Stimulated activated CD4-positive, alpha-beta T cell treated with anti-CD3 and anti-CD28 coated beads, Interleukin-12 subunit alpha, Interleukin-12 subunit beta, amount 100 ng/mL, for 24 hours (primary cell): ENCODE measurements around the gene NUTM2A.
"Not testable (repeated sequence)": the region's sequence is repeated elsewhere in the genome, so short reads cannot be mapped to it uniquely, and the experiment has no call there.

ENCODE experiments used
- DNase-seq, 2 experiments: peaks; one replicate each; pipeline ENCODE4 v3.0.0-alpha.2; 2020; ENCODE audit warnings: low read depth in 2 of 2

The NUTM2A gene, protein sequence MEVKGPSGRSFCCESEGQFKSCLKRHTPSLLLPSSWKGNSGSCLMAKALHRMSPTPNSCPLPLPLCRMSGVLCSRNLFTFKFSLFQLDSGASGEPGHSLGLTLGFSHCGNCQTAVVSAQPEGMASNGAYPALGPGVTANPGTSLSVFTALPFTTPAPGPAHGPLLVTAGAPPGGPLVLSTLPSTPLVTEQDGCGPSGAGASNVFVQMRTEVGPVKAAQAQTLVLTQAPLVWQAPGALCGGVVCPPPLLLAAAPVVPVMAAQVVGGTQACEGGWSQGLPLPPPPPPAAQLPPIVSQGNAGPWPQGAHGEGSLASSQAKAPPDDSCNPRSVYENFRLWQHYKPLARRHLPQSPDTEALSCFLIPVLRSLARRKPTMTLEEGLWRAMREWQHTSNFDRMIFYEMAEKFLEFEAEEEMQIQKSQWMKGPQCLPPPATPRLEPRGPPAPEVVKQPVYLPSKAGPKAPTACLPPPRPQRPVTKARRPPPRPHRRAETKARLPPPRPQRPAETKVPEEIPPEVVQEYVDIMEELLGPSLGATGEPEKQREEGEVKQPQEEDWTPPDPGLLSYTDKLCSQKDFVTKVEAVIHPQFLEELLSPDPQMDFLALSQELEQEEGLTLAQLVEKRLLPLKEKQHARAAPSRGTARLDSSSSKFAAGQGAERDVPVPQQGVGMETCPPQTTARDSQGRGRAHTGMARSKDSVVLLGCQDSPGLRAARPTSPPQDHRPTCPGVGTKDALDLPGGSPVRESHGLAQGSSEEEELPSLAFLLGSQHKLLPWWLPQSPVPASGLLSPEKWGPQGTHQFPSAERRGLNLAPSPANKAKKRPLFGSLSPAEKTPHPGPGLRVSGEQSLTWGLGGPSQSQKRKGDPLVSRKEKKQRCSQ

DNA sequence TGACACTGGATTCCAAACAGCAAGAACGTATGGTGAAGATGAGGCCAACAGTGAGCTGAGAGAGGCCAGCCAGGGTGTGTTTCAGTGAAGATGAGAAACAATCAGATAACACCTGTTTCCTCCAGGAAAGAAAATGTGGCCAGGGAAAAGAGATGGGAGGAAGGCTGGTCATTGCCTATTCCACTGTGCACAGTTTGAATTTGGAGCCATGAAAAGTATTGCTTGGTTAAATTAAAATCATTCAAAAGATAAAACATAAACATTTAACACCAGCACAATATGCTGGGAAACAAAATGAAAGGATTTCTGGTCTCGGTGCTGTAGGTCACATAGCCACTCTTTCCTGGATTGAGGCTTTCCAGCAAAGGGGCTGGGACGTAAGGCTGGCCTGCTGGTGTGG, at the start of gene NUTM2A:
Gene NUTM2A (plus strand): TSS at position 301 of the 400 bp plus-strand sequence. CDS start 383 bp downstream, outside the sequence.
- DNase-seq, result not testable (repeated sequence)

DNA sequence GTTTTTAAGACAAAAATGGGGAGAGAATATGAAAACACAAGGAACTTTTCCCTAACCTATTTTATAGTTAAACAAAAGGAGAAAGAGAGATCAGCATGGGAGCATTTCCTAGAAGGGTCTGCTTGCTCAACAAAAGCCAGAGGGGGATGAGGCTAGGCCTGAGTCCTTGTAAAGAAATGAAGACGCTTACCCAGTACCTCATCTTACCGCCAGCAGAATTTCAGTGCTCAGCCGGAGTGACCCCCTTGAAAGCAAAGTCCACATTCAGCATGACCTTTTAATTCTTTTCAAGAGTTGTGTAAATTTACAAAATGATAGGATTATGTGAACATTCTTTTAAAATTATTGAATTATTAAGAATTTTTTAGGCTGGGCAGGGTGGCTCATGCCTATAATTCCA, 47.7 kb upstream of the NUTM2A start:
- not testable (repeated sequence) for DNase-seq

GRCh38 chr10:87184421-87184820, 40.8 kb upstream of the NUTM2A start:
- DNase-seq, result not testable (repeated sequence)

GRCh38 chr10:87186016-87186415, 39.2 kb upstream of the NUTM2A start:
- not testable (repeated sequence) for DNase-seq

DNA sequence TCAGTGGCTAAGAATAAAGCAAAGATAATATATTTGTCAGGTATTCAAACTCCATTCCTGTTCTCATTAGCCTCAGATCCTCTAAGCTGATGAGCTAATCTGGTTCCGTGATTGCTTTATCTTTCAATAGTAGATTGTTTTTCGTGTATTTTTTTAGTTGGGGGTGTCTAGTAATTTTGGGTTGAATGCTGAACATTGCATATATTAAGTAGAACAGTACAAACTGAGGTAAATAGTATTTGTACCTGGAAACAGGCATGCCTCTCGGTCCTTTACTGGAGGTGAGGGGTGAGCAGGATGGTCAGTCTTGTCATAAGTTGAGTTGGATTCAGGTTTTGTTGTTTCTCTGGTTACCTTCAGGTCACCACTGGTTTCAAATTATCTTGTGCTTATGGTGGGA, 37.7 kb upstream of the NUTM2A start:
- not testable (repeated sequence) for DNase-seq

DNA sequence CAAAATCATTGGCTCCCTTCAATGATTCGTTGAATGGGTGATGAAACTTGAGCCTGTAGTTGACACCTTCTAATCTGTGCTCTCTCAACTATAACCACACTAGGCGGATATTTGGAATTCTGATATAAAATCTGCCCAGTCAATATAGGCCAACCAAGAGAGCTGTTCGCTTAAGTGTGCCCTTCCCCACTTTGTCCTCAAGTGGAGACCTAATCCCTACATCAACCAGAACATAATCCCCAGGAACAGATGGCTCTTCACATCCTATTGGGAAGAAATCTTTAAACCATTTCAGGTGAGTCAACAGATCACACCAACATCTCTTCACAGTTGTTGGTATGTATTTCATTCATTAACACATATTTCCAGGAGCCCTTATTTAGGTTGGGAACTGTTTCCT, 33.4 kb upstream of the NUTM2A start:
- not testable (repeated sequence) for DNase-seq

GRCh38 chr10:87200924-87201323, 24.3 kb upstream of the NUTM2A start:
- DNase-seq, result not testable (repeated sequence)

DNA sequence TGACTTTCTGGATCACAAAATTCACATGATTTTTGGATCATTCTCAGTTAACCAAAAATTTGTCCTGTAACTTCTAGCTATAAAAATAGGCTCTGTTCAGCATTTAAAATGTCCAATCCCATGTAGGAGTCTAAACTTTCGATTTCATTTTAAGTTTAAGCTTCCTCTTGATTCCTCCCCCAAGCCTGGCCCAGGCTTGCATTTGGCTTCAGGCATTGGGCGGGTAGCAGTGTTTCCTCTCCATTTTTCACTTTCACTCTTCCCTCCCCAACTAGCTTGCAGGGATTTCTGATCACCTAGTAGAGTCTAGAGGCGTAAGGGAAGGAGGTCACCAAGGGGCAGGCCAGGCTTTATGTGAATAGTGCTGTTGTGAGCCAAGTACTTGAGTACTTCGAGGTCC, 20.4 kb upstream of the NUTM2A start:
- not testable (repeated sequence) for DNase-seq

DNA sequence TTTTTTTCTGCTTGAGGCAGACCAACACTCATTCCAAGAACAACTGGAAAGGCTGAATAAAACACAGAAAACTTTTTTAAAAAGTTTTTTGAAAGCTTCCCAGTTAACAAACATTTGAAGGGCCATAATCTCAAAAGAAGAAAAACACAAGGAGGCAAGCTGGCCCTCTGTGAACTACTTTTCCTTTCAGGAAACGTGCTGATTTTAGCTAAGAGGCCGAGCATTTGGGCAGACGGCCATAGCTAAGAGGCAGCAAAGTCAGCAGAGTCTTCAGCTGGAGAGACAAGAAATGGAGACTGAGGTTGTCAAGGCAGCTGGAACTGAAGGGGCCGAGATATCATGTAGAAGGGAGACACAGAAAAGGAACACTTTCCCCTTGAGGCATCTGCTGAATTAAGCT, 18.3 kb upstream of the NUTM2A start:
- DNase-seq, result not testable (repeated sequence)

DNA sequence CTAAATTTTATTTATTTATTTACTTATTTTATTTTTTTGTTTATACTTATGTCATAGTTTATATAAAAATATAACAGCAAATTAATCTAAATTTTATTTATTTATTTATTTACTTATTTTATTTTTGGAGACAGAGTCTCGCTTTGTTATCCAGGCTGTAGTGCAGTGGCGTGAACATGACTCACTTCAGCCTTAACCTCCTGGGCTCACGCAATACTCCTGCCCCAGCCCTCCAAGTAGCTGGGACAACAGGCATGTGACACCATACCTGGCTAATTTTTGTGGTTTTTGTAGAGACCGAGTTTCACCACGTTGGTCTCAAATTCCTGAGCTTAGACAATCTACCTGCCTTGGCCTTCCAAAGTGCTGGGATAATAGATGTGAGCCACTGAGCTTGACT, 14.9 kb upstream of the NUTM2A start:
- DNase-seq, result not testable (repeated sequence)

- not testable (repeated sequence) for DNase-seq
Measured at GRCh38 chr10:87211848-87212247, 13.4 kb upstream of the NUTM2A start.

DNA sequence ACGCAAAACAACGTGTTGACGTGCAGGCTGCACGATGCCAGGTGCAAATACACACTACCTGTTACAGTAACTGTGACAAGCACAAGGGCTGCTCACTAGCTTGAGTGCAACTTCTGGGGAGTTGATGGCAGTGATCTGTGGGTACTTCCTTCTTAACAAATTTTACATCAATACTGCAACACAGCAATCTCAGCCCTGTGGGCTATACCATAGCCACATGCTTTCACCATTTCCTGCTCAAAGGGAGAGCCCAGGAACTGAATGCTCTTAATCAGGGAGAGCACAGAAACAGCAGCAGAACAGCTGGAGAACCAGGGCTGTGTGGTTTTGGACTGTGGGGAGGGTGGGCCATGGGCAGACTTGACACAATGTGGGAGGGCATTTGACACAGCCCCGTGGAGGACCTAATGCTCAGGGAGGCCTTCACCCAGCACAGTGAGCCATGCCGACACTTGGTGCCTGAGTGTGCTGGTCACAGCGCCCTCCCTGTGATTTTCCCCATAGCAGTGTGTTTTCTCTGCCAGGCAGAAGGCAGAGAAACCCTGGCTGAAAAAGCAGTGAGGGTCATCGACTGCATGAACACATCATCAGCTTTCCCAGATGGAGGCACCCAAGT, 12.0 kb upstream of the NUTM2A start:
- DNase-seq, result not testable (repeated sequence)

- DNase-seq, result not testable (repeated sequence)
Measured at GRCh38 chr10:87213806-87214205, 11.4 kb upstream of the NUTM2A start.

GRCh38 chr10:87216120-87216519, 9.1 kb upstream of the NUTM2A start:
- not testable (repeated sequence) for DNase-seq

GRCh38 chr10:87219370-87219769, 5.9 kb upstream of the NUTM2A start:
- not testable (repeated sequence) for DNase-seq

GRCh38 chr10:87222789-87223188, 2.5 kb upstream of the NUTM2A start:
- not testable (repeated sequence) for DNase-seq

DNA sequence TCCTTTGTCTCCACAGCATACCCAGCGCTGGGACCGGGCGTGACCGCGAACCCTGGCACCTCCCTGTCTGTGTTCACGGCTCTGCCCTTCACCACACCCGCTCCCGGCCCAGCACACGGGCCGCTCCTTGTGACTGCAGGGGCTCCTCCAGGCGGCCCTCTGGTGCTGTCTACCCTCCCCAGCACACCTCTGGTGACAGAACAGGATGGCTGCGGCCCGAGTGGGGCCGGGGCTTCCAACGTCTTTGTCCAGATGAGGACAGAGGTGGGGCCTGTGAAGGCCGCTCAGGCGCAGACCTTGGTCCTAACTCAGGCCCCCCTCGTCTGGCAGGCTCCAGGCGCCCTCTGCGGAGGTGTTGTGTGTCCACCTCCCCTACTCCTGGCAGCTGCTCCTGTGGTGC, 3.0 kb downstream of the NUTM2A start:
- DNase-seq, result not testable (repeated sequence)

- DNase-seq, result not testable (repeated sequence)
Measured at GRCh38 chr10:87229211-87229610, 4.0 kb downstream of the NUTM2A start.

DNA sequence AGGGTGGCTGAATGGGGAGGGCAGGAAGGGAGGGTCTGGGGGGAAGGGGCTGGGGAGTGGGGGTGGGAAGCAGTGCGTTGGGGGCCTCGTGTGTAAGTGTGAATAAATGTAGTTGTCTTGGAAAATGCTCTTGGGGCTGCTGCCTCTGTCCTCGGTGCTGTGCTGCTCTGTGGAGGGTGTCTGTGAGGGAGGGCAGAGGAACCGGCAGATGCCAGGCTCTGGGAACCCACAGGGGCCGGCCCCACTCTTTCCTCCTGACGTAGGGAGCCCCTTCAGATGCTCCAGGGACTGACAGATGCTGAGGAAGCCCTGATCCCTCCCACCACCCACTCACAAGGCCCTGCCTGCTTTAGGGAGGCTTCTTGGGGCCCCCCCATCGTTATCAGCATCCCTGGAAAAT, 9.6 kb downstream of the NUTM2A start:
- not testable (repeated sequence) for DNase-seq

GRCh38 chr10:87237244-87237643, 12.0 kb downstream of the NUTM2A start:
- not testable (repeated sequence) for DNase-seq

- not testable (repeated sequence) for DNase-seq
Measured at GRCh38 chr10:87239346-87239808, 14.1 kb downstream of the NUTM2A start.

GRCh38 chr10:87242192-87242591, 16.9 kb downstream of the NUTM2A start:
- not testable (repeated sequence) for DNase-seq
